ENCODE results near the gene MAPK4. TPM values are rescaled to one million over a fixed set of nuclear protein-coding genes. Genes with fewer than 3 reads are reported as not detected.
A peak's percentile ranks its signal among the peaks of the same experiment; 100 is the strongest.

MAPK4 gene
- total RNA-seq, 1 experiment from 2014 or later: 4.2 TPM

GRCh38 chr18:50696436-50696835 lies 136.5 kb downstream of the MAPK4 start (continued):
- TF ChIP-seq FOXP4 (CRISPR knock-in tag; IDR thresholded peaks at IDR 0.05): no peak
- no peak for TF ChIP-seq E2F4 (CRISPR knock-in tag; IDR thresholded peaks at IDR 0.05; ENCODE audit: borderline replicate concordance, low read depth)

GRCh38 chr18:50696929-50697328 lies 137.0 kb downstream of the MAPK4 start:
- peak; percentile 36; the same call in 1 of the 2 replicates for ATAC-seq
- H3K4me1 Mint-ChIP-seq: peaks cover 47% of the 10 kb centered on the region
- no peaks in the 10 kb centered on the region for H3K9me3 Mint-ChIP-seq
- CTCF ChIA-PET: interaction anchor here (1.0 kb wide), 1 partner anchor 123 kb away, joined by 3 read pairs; no protein-coding TSS in a partner anchor
- no peak overlapping the region for H3K4me3 Mint-ChIP-seq
- no peak for DNase-seq (ENCODE audit: low spot score)
- POLR2A ChIA-PET: no interaction called here
- no peaks in the 10 kb centered on the region for H3K36me3 Mint-ChIP-seq
- H3K27me3 Mint-ChIP-seq (ENCODE audit: low read depth): no peaks in the 10 kb centered on the region
- H3K27ac Mint-ChIP-seq: no peak overlapping the region; the same call in 1 of the 2 replicates
- TF ChIP-seq TEAD1 (CRISPR knock-in tag; IDR thresholded peaks at IDR 0.05) (no peak), NR3C1 (CRISPR knock-in tag; conservative IDR thresholded peaks at IDR 0.05; ENCODE audit: low read depth) (no peak), ZNF423 (CRISPR knock-in tag; IDR thresholded peaks at IDR 0.05) (no peak), ZNF232 (CRISPR knock-in tag; IDR thresholded peaks at IDR 0.05) (no peak), FOXJ3 (CRISPR knock-in tag; IDR thresholded peaks at IDR 0.05; ENCODE audit: borderline replicate concordance) (no peak), PREB (CRISPR knock-in tag; IDR thresholded peaks at IDR 0.05; ENCODE audit: borderline replicate concordance) (no peak), IRF1 (CRISPR knock-in tag; IDR thresholded peaks at IDR 0.05) (no peak), ATF6 (CRISPR knock-in tag; IDR thresholded peaks at IDR 0.05) (no peak), FOXP4 (CRISPR knock-in tag; IDR thresholded peaks at IDR 0.05) (no peak), ZBTB43 (CRISPR knock-in tag; IDR thresholded peaks at IDR 0.05) (no peak), CREB1 (CRISPR knock-in tag; IDR thresholded peaks at IDR 0.05) (no peak)
